Upper lobe of right lung (tissue), 1 donor: ENCODE measurements around the gene UBL7. TPM values are rescaled to one million over a fixed set of nuclear protein-coding genes. Genes with fewer than 3 reads are reported as not detected.

Experiments used
- ATAC-seq: fragments of 200-7000 bp; cut with Tn5 transposase; one replicate; pipeline ENCODE4 v1.9.1; 2020; ENCODE audit warnings: mild to moderate bottlenecking, moderate library complexity
- DNase-seq: peaks from one replicate; pipeline ENCODE4 v3.0.0-alpha.2; 2020
- H3K27ac ChIP-seq: fragments of 200-600 bp; one replicate; pipeline ENCODE4 v1.8.0; 2022
- H3K27me3 ChIP-seq: fragments of 200-600 bp; one replicate; pipeline ENCODE4 v1.8.0; 2022; ENCODE audit warnings: mild to moderate bottlenecking
- H3K36me3 ChIP-seq: fragments of 200-600 bp; one replicate; pipeline ENCODE4 v1.8.0; 2022
- H3K4me1 ChIP-seq: fragments of 200-600 bp; one replicate; pipeline ENCODE4 v1.8.0; 2022
- H3K4me3 ChIP-seq: fragments of 200-600 bp; one replicate; pipeline ENCODE4 v1.8.0; 2022; ENCODE audit warnings: mild to moderate bottlenecking
- H3K9me3 ChIP-seq: fragments of 200-600 bp; one replicate; pipeline ENCODE4 v1.8.0; 2022
- intact Hi-C: fragments of 100-400 bp; cut with DNase I; formaldehyde crosslinking; loops from one replicate; pipeline ENCODE4 v1.11.0; 2022
- total RNA-seq: library from RNA; stranded (reverse); fragmentation: NEBNext Ultra II Directional; extraction: Animal tissue kit (Norgen Biotek cat#: 25700); gene quantifications from one replicate; pipeline ENCODE4 v1.2.1, GENCODE V29; 2021
- TF ChIP-seq, protein P1 (sequence below): fragments of 200-600 bp; IDR thresholded peaks from one replicate; pipeline ENCODE4 v1.8.0; 2022; ENCODE audit warnings: antibody characterized with exemption
- donor health status: DM: no; HTN: yes; CAD: no; lungs with severe emphysema.

UBL7 gene
- total RNA-seq, 1 donor from 2014 or later: 40.8 TPM

DNA sequence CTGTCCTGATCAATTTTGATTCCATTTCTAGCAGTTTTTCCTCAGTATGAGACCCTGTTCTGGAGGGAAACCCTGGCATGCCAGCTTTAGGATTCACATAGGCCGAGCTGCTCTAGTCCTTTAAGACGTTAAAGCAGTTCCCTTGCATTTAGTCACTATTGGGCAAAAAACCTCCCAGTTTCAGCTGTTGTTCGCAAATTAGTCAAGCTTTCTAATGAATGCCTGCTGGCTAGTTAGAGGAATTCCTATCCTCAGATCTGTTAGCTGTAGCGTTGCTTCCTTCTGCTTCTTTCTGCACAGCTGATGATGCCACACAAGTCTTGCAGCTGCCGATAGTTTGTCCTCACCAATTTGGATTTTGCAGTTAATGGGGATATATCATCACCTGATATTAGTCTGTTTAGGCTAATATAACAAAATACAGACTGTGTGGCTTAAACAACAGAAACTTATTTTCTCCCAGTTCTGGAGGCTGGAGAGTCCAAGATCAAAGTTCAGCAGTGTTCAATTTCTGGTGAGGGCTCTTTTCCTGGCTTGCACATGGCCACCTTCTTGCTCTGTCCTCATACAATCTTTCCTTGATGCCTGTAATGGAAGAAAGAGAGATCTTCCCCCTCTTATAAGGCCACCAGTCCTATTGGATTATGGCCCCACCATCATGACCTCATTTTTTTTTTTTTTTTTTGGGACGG lies 7.5 kb upstream of the UBL7 start:
- TF ChIP-seq, protein P1, sequence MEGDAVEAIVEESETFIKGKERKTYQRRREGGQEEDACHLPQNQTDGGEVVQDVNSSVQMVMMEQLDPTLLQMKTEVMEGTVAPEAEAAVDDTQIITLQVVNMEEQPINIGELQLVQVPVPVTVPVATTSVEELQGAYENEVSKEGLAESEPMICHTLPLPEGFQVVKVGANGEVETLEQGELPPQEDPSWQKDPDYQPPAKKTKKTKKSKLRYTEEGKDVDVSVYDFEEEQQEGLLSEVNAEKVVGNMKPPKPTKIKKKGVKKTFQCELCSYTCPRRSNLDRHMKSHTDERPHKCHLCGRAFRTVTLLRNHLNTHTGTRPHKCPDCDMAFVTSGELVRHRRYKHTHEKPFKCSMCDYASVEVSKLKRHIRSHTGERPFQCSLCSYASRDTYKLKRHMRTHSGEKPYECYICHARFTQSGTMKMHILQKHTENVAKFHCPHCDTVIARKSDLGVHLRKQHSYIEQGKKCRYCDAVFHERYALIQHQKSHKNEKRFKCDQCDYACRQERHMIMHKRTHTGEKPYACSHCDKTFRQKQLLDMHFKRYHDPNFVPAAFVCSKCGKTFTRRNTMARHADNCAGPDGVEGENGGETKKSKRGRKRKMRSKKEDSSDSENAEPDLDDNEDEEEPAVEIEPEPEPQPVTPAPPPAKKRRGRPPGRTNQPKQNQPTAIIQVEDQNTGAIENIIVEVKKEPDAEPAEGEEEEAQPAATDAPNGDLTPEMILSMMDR: no peak
- no peak for ATAC-seq
- H3K4me1 ChIP-seq: no peaks in the 10 kb centered on the region
- no peak overlapping the region for H3K27ac ChIP-seq
- no peak overlapping the region for H3K4me3 ChIP-seq
- DNase-seq: no peak
- H3K36me3 ChIP-seq: peaks cover 9% of the 10 kb centered on the region
- H3K9me3 ChIP-seq: no peaks in the 10 kb centered on the region
- intact Hi-C loops: no loop called here
- no peaks in the 10 kb centered on the region for H3K27me3 ChIP-seq

DNA sequence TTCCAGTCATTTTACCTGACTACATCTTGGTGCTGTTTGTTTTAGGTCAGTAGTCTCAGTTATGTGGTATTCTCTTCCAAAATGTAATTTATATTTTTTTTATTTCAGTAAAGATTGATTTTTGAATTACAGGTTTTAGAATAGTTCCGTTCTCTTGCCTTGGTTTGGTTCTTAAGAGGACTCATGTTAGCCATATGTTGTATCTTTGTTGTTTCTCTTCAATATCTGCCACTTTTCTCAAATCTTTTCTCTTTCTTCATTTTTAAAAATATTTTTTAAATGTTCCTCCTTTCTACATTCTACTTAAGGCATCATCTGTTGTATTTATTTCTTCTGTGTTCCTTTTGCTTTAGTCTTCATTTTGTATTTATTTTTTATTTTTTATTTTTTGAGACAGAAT lies 5.6 kb upstream of the UBL7 start:
- H3K27ac ChIP-seq: no peak overlapping the region
- H3K4me3 ChIP-seq: no peak overlapping the region
- TF ChIP-seq, protein P1: no peak
- H3K4me1 ChIP-seq: peaks cover 6% of the 10 kb centered on the region
- ATAC-seq (no peak), DNase-seq (no peak)
- H3K36me3 ChIP-seq: peaks cover 9% of the 10 kb centered on the region
- H3K27me3 ChIP-seq: no peaks in the 10 kb centered on the region
- intact Hi-C loops: no loop called here
- H3K9me3 ChIP-seq: no peaks in the 10 kb centered on the region

DNA sequence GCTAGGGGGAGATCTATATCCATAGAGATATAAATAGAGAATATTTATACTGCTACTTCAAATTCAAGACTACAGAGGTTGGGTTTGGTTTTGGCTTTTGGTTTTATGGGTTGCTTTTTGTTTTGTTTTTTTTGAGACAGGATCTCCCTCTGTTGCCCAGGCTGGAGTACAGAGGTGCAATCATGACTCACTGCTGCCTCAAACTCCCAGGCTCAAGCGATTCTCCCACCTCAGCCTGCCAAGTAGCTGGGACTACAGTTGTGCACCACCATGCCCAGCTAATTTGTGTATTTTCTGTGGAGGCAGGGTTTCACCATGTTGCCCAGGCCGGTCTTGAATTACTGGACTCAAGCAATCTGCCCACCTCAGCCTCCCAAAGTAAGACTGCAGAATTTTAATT lies 3.9 kb upstream of the UBL7 start:
- Histone ChIP-seq H3K9me3 (no peaks in the 10 kb centered on the region), H3K36me3 (peaks cover 9% of the 10 kb centered on the region), H3K27me3 (no peaks in the 10 kb centered on the region), H3K27ac (no peak overlapping the region), H3K4me3 (no peak overlapping the region), H3K4me1 (peaks cover 9% of the 10 kb centered on the region)
- TF ChIP-seq, protein P1: no peak
- DNase-seq: no peak
- ATAC-seq: no peak
- intact Hi-C loops: no loop called here

DNA sequence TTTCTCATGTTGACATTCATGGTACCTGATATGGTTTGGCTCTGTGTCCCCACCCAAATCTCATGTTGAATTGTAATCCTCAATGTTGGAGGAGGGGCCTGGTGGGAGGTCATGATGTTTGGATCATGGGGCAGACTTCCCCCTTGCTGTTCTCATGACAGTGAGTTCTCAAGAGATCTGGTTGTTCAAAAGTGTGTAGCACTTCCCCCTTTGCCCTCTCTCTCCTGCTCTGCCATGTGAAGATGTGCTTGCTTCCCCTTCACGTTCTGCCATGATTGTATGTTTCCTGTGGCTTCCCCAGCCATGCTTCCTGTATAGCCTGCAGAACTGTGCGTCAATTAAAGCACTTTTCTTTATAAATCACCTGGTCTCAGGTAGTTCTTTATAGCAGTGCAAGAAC lies 3.3 kb upstream of the UBL7 start:
- no peak for DNase-seq
- H3K9me3 ChIP-seq: no peaks in the 10 kb centered on the region
- intact Hi-C loops: no loop called here
- no peak overlapping the region for H3K4me3 ChIP-seq
- TF ChIP-seq, protein P1: no peak
- H3K36me3 ChIP-seq: peaks cover 9% of the 10 kb centered on the region
- H3K27me3 ChIP-seq: no peaks in the 10 kb centered on the region
- ATAC-seq: no peak
- H3K27ac ChIP-seq: no peak overlapping the region
- H3K4me1 ChIP-seq: peaks cover 12% of the 10 kb centered on the region

DNA sequence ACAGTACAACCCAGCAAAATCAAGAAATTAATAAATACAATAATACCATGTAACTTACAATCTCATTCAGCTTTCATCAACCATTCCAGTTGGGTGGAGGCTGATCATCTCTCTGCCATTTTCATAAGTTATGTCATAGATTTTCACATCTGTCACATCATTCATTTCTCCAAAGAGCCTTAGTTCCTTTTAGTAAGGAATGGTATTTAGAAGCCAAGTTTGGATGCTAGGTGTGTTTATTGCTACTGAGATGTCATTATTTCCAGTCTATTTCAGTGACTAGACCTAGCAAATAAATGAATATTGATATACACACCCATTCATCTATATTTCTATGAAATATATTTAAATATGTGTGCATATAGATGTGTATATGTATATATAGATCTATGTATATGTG lies 2.7 kb upstream of the UBL7 start:
- Histone ChIP-seq H3K27ac (no peak overlapping the region), H3K9me3 (no peaks in the 10 kb centered on the region), H3K36me3 (peaks cover 7% of the 10 kb centered on the region), H3K4me1 (peaks cover 12% of the 10 kb centered on the region), H3K4me3 (no peak overlapping the region), H3K27me3 (no peaks in the 10 kb centered on the region)
- ATAC-seq (no peak), DNase-seq (no peak)
- intact Hi-C loops: no loop called here
- TF ChIP-seq, protein P1: no peak
